SU-DHL-6 (cell line): ENCODE measurements around the gene RPS6KA3.

ENCODE experiments used
- H2AFZ ChIP-seq: fragments of 200-600 bp; sonication (generic); 2 replicates; pipeline ENCODE4 v1.6.1; 2014; ENCODE audit warnings: low read depth, mild to moderate bottlenecking, moderate library complexity, mixed read lengths, antibody characterized with exemption, low read length; ENCODE audit not compliant: severe bottlenecking
- H3F3A ChIP-seq: fragments of 200-600 bp; shearing (Covaris generic); 2 replicates; pipeline ENCODE4 v1.6.0; 2016; ENCODE audit warnings: antibody characterized with exemption, mild to moderate bottlenecking; ENCODE audit not compliant: insufficient read depth
- H3K27ac ChIP-seq: fragments of 200-600 bp; sonication (generic); 2 replicates; pipeline ENCODE4 v1.5.1; 2016; ENCODE audit warnings: low read depth, mild to moderate bottlenecking, low read length, moderate library complexity, mixed read lengths
- H3K27me3 ChIP-seq: fragments of 200-600 bp; sonication (generic), shearing (Covaris generic); 2 replicates; pipeline ENCODE4 v1.6.0; 2014; ENCODE audit warnings: mild to moderate bottlenecking, low read length
- H3K36me3 ChIP-seq: fragments of 200-600 bp; sonication (generic); 2 replicates; pipeline ENCODE4 v1.6.1; 2014; ENCODE audit warnings: mild to moderate bottlenecking, low read length, mixed read lengths
- H3K4me2 ChIP-seq: fragments of 300-600, 200-600 bp; shearing (Covaris generic), sonication (generic); 2 replicates; pipeline ENCODE4 v1.6.0; 2014; ENCODE audit warnings: low read length, low read depth, mild to moderate bottlenecking; ENCODE audit not compliant: poor library complexity, severe bottlenecking
- H3K4me3 ChIP-seq: fragments of 200-600 bp; sonication (generic); 2 replicates; pipeline ENCODE4 v1.5.1; 2014; ENCODE audit warnings: antibody characterized with exemption, low read length, mild to moderate bottlenecking, mixed read lengths; ENCODE audit not compliant: insufficient read depth, poor library complexity, severe bottlenecking
- H3K79me2 ChIP-seq: fragments of 200-600 bp; sonication (generic); 2 replicates; pipeline ENCODE4 v1.6.1; 2014; ENCODE audit warnings: mild to moderate bottlenecking, low read length, moderate library complexity; ENCODE audit not compliant: insufficient read depth
- H3K9ac ChIP-seq: fragments of 200-600 bp; sonication (generic); 2 replicates; pipeline ENCODE4 v1.7.0; 2014; ENCODE audit warnings: mild to moderate bottlenecking, low read length
- H3K9me2 ChIP-seq: fragments of 200-600 bp; sonication (generic); replicated peaks from 2 replicates; pipeline ENCODE4 v1.6.1; 2014; ENCODE audit warnings: low read length; ENCODE audit not compliant: insufficient read depth
- H3K9me3 ChIP-seq: fragments of 200-600 bp; sonication (generic); 2 replicates; pipeline ENCODE4 v1.6.1; 2014; ENCODE audit warnings: low read length, mixed read lengths; ENCODE audit not compliant: insufficient read depth
- H4K20me1 ChIP-seq: fragments of 200-600 bp; sonication (generic); 2 replicates; pipeline ENCODE4 v1.6.1; 2014; ENCODE audit warnings: low read depth, mild to moderate bottlenecking, antibody characterized with exemption, low read length, moderate library complexity, mixed read lengths
- EZH2phosphoT487 ChIP-seq: fragments of 200-600 bp; sonication (generic), shearing (Covaris generic); conservative IDR thresholded peaks from 2 replicates; pipeline ENCODE4 v1.6.1; 2018; ENCODE audit warnings: mild to moderate bottlenecking, antibody characterized with exemption, low read length, moderate library complexity, mixed read lengths
- TF ChIP-seq, protein P1 (sequence below): fragments of 200-600 bp; sonication (generic); IDR thresholded peaks from one replicate; pipeline ENCODE4 v1.5.1; 2017; ENCODE audit warnings: antibody characterized with exemption, mild to moderate bottlenecking, low read length, moderate library complexity; ENCODE audit not compliant: insufficient read depth, poor library complexity, severe bottlenecking

Gene RPS6KA3

GRCh38 chrX:20211261-20211786 lies 55.4 kb downstream of the RPS6KA3 start:
- no peak for TF ChIP-seq EZH2phosphoT487
- TF ChIP-seq, protein P1, sequence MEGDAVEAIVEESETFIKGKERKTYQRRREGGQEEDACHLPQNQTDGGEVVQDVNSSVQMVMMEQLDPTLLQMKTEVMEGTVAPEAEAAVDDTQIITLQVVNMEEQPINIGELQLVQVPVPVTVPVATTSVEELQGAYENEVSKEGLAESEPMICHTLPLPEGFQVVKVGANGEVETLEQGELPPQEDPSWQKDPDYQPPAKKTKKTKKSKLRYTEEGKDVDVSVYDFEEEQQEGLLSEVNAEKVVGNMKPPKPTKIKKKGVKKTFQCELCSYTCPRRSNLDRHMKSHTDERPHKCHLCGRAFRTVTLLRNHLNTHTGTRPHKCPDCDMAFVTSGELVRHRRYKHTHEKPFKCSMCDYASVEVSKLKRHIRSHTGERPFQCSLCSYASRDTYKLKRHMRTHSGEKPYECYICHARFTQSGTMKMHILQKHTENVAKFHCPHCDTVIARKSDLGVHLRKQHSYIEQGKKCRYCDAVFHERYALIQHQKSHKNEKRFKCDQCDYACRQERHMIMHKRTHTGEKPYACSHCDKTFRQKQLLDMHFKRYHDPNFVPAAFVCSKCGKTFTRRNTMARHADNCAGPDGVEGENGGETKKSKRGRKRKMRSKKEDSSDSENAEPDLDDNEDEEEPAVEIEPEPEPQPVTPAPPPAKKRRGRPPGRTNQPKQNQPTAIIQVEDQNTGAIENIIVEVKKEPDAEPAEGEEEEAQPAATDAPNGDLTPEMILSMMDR = no peak
- H3K9ac ChIP-seq = no peak overlapping the region
- H3K27me3 ChIP-seq = no peaks in the 10 kb centered on the region
- no peak overlapping the region for H2AFZ ChIP-seq
- no peaks in the 10 kb centered on the region for H4K20me1 ChIP-seq
- no peaks in the 10 kb centered on the region for H3K79me2 ChIP-seq
- no peak overlapping the region for H3K4me2 ChIP-seq
- no peak overlapping the region for H3K4me3 ChIP-seq
- no peaks in the 10 kb centered on the region for H3F3A ChIP-seq
- no peaks in the 10 kb centered on the region for H3K36me3 ChIP-seq
- no peaks in the 10 kb centered on the region for H3K9me2 ChIP-seq
- no peak overlapping the region for H3K27ac ChIP-seq
- H3K9me3 ChIP-seq = no peaks in the 10 kb centered on the region

DNA sequence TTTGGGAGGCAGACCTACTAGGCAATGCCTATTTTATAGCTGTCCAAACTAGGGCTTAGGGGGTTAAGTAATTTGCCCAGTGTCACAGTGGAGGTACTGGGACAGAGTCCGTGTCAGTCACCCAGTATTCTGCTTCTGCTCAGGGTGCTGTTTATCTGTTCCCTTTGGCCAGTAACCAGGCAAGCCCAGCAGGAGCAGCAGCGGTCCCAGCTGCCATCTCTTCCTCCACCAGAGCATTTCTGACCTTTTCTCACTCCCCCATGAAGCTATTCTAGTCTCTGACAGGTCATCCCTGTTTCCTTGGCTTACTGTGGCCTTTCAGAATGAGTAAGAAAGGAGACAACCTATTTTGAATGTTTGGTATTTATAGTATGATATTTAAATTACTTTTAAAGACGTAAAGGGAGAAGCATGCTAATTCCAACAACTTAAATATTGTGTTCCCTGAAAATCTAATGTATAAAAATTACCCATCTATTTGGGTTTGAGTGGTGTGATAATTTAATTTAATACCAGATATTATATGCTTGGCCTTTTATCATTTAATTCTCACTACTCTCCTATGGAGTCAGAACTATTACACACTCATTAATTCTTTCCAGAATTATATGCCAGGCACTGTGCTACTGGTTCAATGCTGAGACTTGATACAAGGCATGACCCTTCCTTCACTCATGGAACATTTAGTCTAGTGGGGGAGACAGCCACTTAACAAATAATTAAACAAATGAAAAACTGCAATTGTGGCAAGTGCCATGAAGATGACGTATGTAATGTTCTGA lies 60.6 kb downstream of the RPS6KA3 start:
- no peak overlapping the region for H3K9ac ChIP-seq
- no peaks in the 10 kb centered on the region for H3K9me3 ChIP-seq
- no peaks in the 10 kb centered on the region for H3K27me3 ChIP-seq
- H3K4me3 ChIP-seq = no peak overlapping the region
- H3K4me2 ChIP-seq = no peak overlapping the region
- no peaks in the 10 kb centered on the region for H3K9me2 ChIP-seq
- H3K36me3 ChIP-seq = no peaks in the 10 kb centered on the region
- H3K79me2 ChIP-seq = no peaks in the 10 kb centered on the region
- no peak overlapping the region for H2AFZ ChIP-seq
- no peak overlapping the region for H3K27ac ChIP-seq
- H4K20me1 ChIP-seq = no peaks in the 10 kb centered on the region
- TF ChIP-seq, protein P1 = no peak
- no peak for TF ChIP-seq EZH2phosphoT487
- no peaks in the 10 kb centered on the region for H3F3A ChIP-seq

DNA sequence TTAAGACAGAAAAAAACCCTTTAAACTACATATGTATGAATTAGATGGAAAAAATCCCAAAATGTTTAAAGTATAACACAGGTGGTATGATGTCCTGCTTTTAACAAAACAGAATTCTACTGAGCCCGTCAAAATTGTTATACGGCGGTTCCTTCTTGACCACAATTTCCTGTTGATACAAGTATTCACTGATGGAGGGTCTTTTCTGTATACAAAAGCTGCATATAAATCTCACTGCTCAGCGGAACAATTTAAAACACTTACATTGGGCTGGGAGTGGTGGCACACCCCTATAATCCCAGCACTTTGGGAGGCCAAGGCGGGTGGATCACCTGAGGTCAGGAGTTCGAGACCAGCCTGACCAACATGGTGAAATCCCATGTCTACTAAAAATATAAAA lies 62.4 kb downstream of the RPS6KA3 start:
- Histone ChIP-seq H3K27me3 (no peaks in the 10 kb centered on the region), H3K9me2 (no peaks in the 10 kb centered on the region), H3K79me2 (no peaks in the 10 kb centered on the region), H3K27ac (no peak overlapping the region), H3K9me3 (no peaks in the 10 kb centered on the region), H3K4me3 (no peak overlapping the region), H3K4me2 (no peak overlapping the region), H3F3A (no peaks in the 10 kb centered on the region), H3K36me3 (no peaks in the 10 kb centered on the region), H2AFZ (no peak overlapping the region), H3K9ac (no peak overlapping the region), H4K20me1 (no peaks in the 10 kb centered on the region)
- TF ChIP-seq, protein P1 = no peak
- TF ChIP-seq EZH2phosphoT487 = no peak
